HCT116 (cell line): ENCODE results near the gene RUNX2.

Source experiments
- CTCF ChIP-seq, 3 experiments: fragments of 200-600 bp in 1 of 3; sonication (generic) in 1 of 3; IDR thresholded peaks in 2 of 3; conservative IDR thresholded peaks in 1 of 3; 2 replicates each; pipeline ENCODE4 v1.5.1; 2012 to 2017; ENCODE audit warnings: low read depth in 2 of 3, low read length in 2 of 3, antibody characterized with exemption in 1 of 3, borderline replicate concordance in 1 of 3, control low read depth in 1 of 3, mild to moderate bottlenecking in 1 of 3, mixed read lengths in 1 of 3, mixed run types in 1 of 3, moderate library complexity in 1 of 3; ENCODE audit not compliant: insufficient read depth in 1 of 3
- EZH2 ChIP-seq: fragments of 200-600 bp; sonication (generic); IDR thresholded peaks from 2 replicates; pipeline ENCODE4 v1.6.1; 2017; ENCODE audit warnings: antibody characterized with exemption, mixed run types
- EZH2phosphoT487 ChIP-seq: fragments of 200-600 bp; IDR thresholded peaks from 2 replicates; pipeline ENCODE4 v1.6.1; 2018; ENCODE audit warnings: antibody characterized with exemption, borderline replicate concordance
- MAX ChIP-seq: IDR thresholded peaks from 2 replicates; pipeline ENCODE4 v1.6.1; 2012
- POLR2A ChIP-seq: IDR thresholded peaks from 2 replicates; pipeline ENCODE4 v1.7.0; 2011; ENCODE audit warnings: borderline replicate concordance; ENCODE audit not compliant: insufficient read depth, insufficient read length; ENCODE audit errors: extremely low read depth
- POLR2AphosphoS5 ChIP-seq: IDR thresholded peaks from 2 replicates; pipeline ENCODE4 v1.6.1; 2011; ENCODE audit warnings: mild to moderate bottlenecking, low read depth, low read length, moderate library complexity
- REST ChIP-seq: IDR thresholded peaks from 2 replicates; pipeline ENCODE4 v1.6.1; 2012; ENCODE audit warnings: low read depth
- SIN3A ChIP-seq: IDR thresholded peaks from 2 replicates; pipeline ENCODE4 v1.6.1; 2012; ENCODE audit warnings: low read depth
- SP1 ChIP-seq: IDR thresholded peaks from 2 replicates; pipeline ENCODE4 v1.6.1; 2012; ENCODE audit warnings: low read depth
- ZBTB33 ChIP-seq: IDR thresholded peaks from 2 replicates; pipeline ENCODE4 v1.6.1; 2011; ENCODE audit warnings: mild to moderate bottlenecking, low read length, moderate library complexity; ENCODE audit not compliant: insufficient replicate concordance; ENCODE audit errors: extremely low read depth
- ZFX ChIP-seq: fragments of 450-650 bp; IDR thresholded peaks from 2 replicates; pipeline ENCODE4 v1.6.1; 2017

- TF ChIP-seq REST (no peak), POLR2AphosphoS5 (no peak), CTCF (IDR thresholded peaks at IDR 0.05 in 2 of 3, conservative IDR thresholded peaks at IDR 0.05 in 1 of 3; ENCODE audit: borderline replicate concordance in 1 of 3, insufficient read depth in 1 of 3, low read depth in 2 of 3, low read length in 2 of 3) (no peak), EZH2 (no peak), POLR2A (no peak), SP1 (no peak), ZBTB33 (no peak), SIN3A (no peak), ZFX (no peak), EZH2phosphoT487 (no peak), MAX (no peak)
These were observed 132.0 kb downstream of the RUNX2 start for GRCh38 chr6:45460166-45460565.
